Measurements from ENCODE around the gene THOC1. TPM values are rescaled to one million over a fixed set of nuclear protein-coding genes. Genes with fewer than 3 reads are reported as not detected.

Gene THOC1
- total and polyA plus RNA-seq, 2 donors (not counting 3 experiments of a cell fraction or from before 2014, with no cell fraction given), result 12.0 to 50.5 TPM

- H2AFZ ChIP-seq (ENCODE audit: low read depth, low read length), result no peak overlapping the region
- no peaks in the 10 kb centered on the region for H3K79me2 ChIP-seq (ENCODE audit: control insufficient read depth, insufficient read depth, low read length)
- H3K27ac ChIP-seq (ENCODE audit: insufficient read depth, low read depth, low read length), result no peak overlapping the region
- H3K4me3 ChIP-seq (replicated peaks in 1 of 3; ENCODE audit: insufficient read depth in 1 of 3, low read depth in 1 of 3, low read length in 3 of 3), result no peak overlapping the region
- no peak for TF ChIP-seq POLR2AphosphoS5 (IDR thresholded peaks at IDR 0.05; ENCODE audit: insufficient read depth, low read depth, low read length)
- no peak for TF ChIP-seq POLR2A (IDR thresholded peaks at IDR 0.05; ENCODE audit: low read depth, low read length)
- no peaks in the 10 kb centered on the region for H4K20me1 ChIP-seq (replicated peaks; ENCODE audit: control insufficient read depth, extremely low read depth, insufficient read depth, low read length)
- CTCF ChIA-PET, result interaction anchor here (1.1 kb wide), 1 partner anchor 18 kb away, joined by 3 read pairs; no protein-coding TSS in a partner anchor
- no peaks in the 10 kb centered on the region for H3K9me3 ChIP-seq (replicated peaks; ENCODE audit: control insufficient read depth, insufficient read depth, low read length)
- no peak for FAIRE-seq
- dilution Hi-C loops (cut with MboI; ENCODE audit: extremely low pct_ligation_motif_present, low sequenced_read_pairs), result no loop called here
- H3K9me1 ChIP-seq (replicated peaks; ENCODE audit: control insufficient read depth, extremely low read depth, insufficient read depth, low read length), result no peaks in the 10 kb centered on the region
- POLR2A ChIA-PET, result no interaction called here
- intact Hi-C loops (cut with micrococcal nuclease), result no loop called here
- peaks cover 0 to 6% of the 10 kb centered on the region in 2 experiments for H3K36me3 ChIP-seq (ENCODE audit: control insufficient read depth in 2 of 2, extremely low read depth in 1 of 2, insufficient read depth in 2 of 2, low read length in 2 of 2)
- H3K27me3 ChIP-seq (ENCODE audit: control insufficient read depth in 2 of 2, insufficient read depth in 2 of 2, low read length in 2 of 2), result no peaks in the 10 kb centered on the region
- no peak overlapping the region for H3K4me2 ChIP-seq (ENCODE audit: insufficient read depth, low read length)
- no peak for DNase-seq (ENCODE audit: low read depth, low spot score)
- H3K4me1 ChIP-seq (ENCODE audit: control insufficient read depth, extremely low read depth, insufficient read depth, low read length), result no peaks in the 10 kb centered on the region
- BruUV-seq (replicated peaks), result no TSS peak
- H3K9ac ChIP-seq (replicated peaks; ENCODE audit: extremely low read depth, insufficient read depth, low read length), result no peak overlapping the region
Measured at GRCh38 chr18:228586-228985, 39.3 kb downstream of the THOC1 start.

GRCh38 chr18:227902-228301 is 39.9 kb downstream of the THOC1 start:
- H3K27ac ChIP-seq (ENCODE audit: insufficient read depth, low read depth, low read length), result no peak overlapping the region
- H3K36me3 ChIP-seq (ENCODE audit: control insufficient read depth in 2 of 2, extremely low read depth in 1 of 2, insufficient read depth in 2 of 2, low read length in 2 of 2), result peaks cover 0 to 6% of the 10 kb centered on the region in 2 experiments
- CTCF ChIA-PET, result no interaction called here
- no peaks in the 10 kb centered on the region for H3K79me2 ChIP-seq (ENCODE audit: control insufficient read depth, insufficient read depth, low read length)
- H3K9me3 ChIP-seq (replicated peaks; ENCODE audit: control insufficient read depth, insufficient read depth, low read length), result no peaks in the 10 kb centered on the region
- no peaks in the 10 kb centered on the region for H3K4me1 ChIP-seq (ENCODE audit: control insufficient read depth, extremely low read depth, insufficient read depth, low read length)
- no peaks in the 10 kb centered on the region for H4K20me1 ChIP-seq (replicated peaks; ENCODE audit: control insufficient read depth, extremely low read depth, insufficient read depth, low read length)
- intact Hi-C loops (cut with micrococcal nuclease) (no loop called here), dilution Hi-C loops (cut with MboI; ENCODE audit: extremely low pct_ligation_motif_present, low sequenced_read_pairs) (no loop called here)
- no peaks in the 10 kb centered on the region for H3K9me1 ChIP-seq (replicated peaks; ENCODE audit: control insufficient read depth, extremely low read depth, insufficient read depth, low read length)
- H3K9ac ChIP-seq (replicated peaks; ENCODE audit: extremely low read depth, insufficient read depth, low read length), result no peak overlapping the region
- no peaks in the 10 kb centered on the region for H3K27me3 ChIP-seq (ENCODE audit: control insufficient read depth in 2 of 2, insufficient read depth in 2 of 2, low read length in 2 of 2)
- FAIRE-seq (no peak), DNase-seq (ENCODE audit: low read depth, low spot score) (no peak)
- no peak overlapping the region for H3K4me3 ChIP-seq (replicated peaks in 1 of 3; ENCODE audit: insufficient read depth in 1 of 3, low read depth in 1 of 3, low read length in 3 of 3)
- TF ChIP-seq JUN (IDR thresholded peaks at IDR 0.05; ENCODE audit: borderline replicate concordance, insufficient read depth, insufficient read length, low read depth) (no peak), EZH2 (IDR thresholded peaks at IDR 0.05; ENCODE audit: borderline replicate concordance, low read depth, low read length, severe bottlenecking) (no peak), GATA2 (IDR thresholded peaks at IDR 0.05; ENCODE audit: insufficient read depth, insufficient read length, low read depth, low read length) (no peak), MAX (IDR thresholded peaks at IDR 0.05; ENCODE audit: insufficient read depth, insufficient read length) (no peak), POLR2AphosphoS5 (IDR thresholded peaks at IDR 0.05; ENCODE audit: insufficient read depth, low read depth, low read length) (no peak), MYC (IDR thresholded peaks at IDR 0.05; ENCODE audit: low read depth, low read length) (no peak), FOS (IDR thresholded peaks at IDR 0.05; ENCODE audit: borderline replicate concordance, insufficient read depth, low read length) (no peak), POLR2A (IDR thresholded peaks at IDR 0.05; ENCODE audit: low read depth, low read length) (no peak), CTCF (IDR thresholded peaks at IDR 0.05; ENCODE audit: extremely low read depth in 1 of 2, insufficient read depth in 1 of 2, low read depth in 1 of 2, low read length in 2 of 2) (no peak)
- H2AFZ ChIP-seq (ENCODE audit: low read depth, low read length), result no peak overlapping the region
- no peak overlapping the region for H3K4me2 ChIP-seq (ENCODE audit: insufficient read depth, low read length)
- BruUV-seq (replicated peaks), result no TSS peak
- POLR2A ChIA-PET, result no interaction called here
